NT2/D1 (cell line): ENCODE measurements around the gene CRYBG1.

Experiments
- SUZ12 ChIP-seq: IDR thresholded peaks from 2 replicates; pipeline ENCODE4 v1.6.1; 2011; ENCODE audit not compliant: insufficient read length, insufficient read depth; ENCODE audit errors: extremely low read depth
- YY1 ChIP-seq: IDR thresholded peaks from 2 replicates; pipeline ENCODE4 v1.6.1; 2011; ENCODE audit not compliant: insufficient read length, insufficient read depth
- ZNF274 ChIP-seq: IDR thresholded peaks from 2 replicates; pipeline ENCODE4 v1.6.1; 2011; ENCODE audit warnings: mild to moderate bottlenecking, low read depth, low read length

DNA sequence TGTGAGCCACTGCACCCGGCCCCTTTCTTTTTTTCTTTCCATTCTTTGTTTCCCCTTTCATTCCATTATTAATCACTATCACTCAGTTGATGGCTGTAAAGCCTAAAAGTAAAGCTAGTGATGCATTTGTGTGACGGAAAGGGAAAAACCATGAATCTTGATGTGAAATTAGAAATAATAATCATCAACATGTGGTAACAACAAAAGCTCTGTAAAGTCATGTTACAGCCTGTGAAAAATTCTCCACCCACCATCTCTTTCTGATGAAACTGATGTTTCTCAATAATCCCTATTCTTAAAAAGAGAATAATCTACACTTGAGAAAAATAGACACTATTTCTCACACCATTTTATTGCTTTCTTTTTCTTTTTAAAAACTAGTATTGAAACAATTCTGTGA is 80.0 kb downstream of the CRYBG1 start:
- TF ChIP-seq ZNF274 (no peak), YY1 (no peak), SUZ12 (no peak)
